HG02973 (cell line): ENCODE results near the gene STX12.
"Not testable (repeated sequence)": the region's sequence is repeated elsewhere in the genome, so short reads cannot be mapped to it uniquely, and the experiment has no call there.

ENCODE experiments used
- ATAC-seq: cut with Tn5 transposase; IDR thresholded peaks from one replicate; pipeline ENCODE4 v1.9.1; 2021; ENCODE audit warnings: moderate library complexity; ENCODE audit not compliant: unreplicated experiment

Gene STX12

GRCh38 chr1:27829339-27829960 is 56.4 kb downstream of the STX12 start:
- ATAC-seq = not testable (repeated sequence)

DNA sequence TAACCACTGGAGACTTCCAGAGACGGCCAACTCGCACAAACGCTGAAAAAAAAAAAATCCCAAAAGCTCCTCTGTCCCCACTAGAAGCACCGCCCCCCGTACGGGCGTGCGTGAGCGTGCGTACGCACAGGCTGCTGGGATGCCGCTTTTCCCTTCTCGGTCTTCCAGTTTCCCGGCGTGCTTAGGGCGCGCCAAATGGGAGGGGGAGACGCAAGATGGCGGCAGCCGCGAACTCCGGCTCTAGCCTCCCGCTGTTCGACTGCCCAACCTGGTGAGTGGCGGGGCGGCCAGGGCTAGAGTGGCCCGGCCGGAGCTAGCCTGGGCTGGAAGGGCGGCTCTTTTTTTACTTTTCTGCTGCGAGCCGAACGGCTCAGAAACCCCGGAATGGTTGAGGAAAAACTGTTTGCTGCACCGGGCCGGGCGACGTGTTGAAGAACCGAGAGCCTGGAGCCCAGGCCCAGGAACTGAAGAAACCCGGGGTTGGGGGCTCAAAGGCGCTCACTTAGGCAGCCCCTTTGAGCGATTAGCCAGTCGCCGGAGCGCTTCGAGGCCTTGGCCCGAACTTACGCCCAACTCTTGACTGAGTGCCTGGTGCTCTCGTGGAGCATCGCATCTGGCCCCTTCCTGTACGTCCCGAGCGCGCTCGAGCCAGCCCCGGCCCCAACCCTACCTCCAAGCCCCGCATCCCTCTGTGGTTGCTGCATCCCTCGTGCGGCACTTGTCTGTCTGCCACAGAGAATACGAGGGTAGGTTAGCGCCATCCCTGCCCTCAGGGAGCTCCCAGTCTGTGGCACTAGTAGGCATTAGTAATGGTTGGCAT is 57.8 kb downstream of the STX12 start, which contains the start of gene PPP1R8:
TSS of gene PPP1R8 (plus strand) at position 162 of the 820 bp plus-strand sequence. CDS start at position 216, 54 bp downstream.
- peak; percentile 88 for ATAC-seq

- ATAC-seq = no peak
These were observed 58.8 kb downstream of the STX12 start for GRCh38 chr1:27831568-27832410.

DNA sequence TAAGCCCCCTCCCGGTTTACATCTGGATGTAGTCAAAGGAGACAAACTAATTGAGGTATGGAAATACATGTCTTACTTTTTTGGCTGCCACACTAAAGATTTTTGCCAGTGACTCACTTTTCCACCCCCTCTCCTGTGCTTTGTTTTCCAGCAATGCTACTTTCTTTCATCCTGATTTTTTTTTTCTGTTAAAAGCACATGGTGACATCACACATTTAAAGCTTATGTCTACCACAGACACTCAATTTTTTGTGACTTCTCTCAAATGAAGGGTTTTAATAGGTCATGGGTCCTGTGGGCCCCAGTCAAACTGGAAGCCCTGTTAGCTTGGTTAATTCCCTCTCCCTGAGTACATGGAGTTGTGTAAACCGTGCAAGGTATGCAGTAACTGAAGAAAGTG is 59.7 kb downstream of the STX12 start:
- no peak for ATAC-seq

- ATAC-seq = no peak
These were observed 60.5 kb downstream of the STX12 start for GRCh38 chr1:27833470-27833869.

DNA sequence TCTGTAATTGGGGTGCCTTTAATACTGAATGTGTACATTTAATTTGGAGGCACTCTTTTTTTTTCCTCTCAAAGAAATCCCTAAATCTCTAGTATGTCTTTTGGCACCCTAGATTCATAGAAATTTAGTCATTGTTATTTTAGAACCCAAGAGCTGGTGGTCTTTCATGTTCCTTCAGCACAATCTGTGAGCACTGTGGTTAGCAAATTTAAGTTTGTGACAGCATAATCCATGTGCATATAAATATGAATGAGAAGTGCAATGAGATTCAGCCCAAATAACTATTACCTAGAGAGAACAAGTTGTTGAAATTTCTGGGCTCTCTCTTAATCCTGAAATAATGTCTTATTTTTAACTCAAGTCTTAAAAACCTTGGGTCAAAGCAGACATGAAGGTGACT is 62.0 kb downstream of the STX12 start:
- no peak for ATAC-seq

DNA sequence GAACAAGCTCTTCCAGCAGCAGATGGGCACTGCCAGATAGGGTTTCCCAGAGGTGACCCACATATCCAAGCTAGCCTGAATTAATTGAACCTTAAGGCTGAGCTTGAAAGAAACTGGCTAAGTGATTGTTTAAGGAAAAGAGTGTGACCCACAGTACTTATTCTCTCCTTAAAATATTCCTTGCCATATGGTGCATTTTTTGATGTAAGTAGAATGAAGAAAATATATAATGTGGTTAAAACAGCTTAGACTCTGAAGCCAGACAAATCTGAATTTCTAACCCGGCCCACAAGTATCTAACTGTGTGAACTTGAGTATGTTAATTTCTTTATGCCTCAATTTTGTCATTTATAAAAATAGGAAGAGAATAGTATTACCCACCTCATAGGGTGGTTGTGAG is 62.5 kb downstream of the STX12 start:
- ATAC-seq = no peak

DNA sequence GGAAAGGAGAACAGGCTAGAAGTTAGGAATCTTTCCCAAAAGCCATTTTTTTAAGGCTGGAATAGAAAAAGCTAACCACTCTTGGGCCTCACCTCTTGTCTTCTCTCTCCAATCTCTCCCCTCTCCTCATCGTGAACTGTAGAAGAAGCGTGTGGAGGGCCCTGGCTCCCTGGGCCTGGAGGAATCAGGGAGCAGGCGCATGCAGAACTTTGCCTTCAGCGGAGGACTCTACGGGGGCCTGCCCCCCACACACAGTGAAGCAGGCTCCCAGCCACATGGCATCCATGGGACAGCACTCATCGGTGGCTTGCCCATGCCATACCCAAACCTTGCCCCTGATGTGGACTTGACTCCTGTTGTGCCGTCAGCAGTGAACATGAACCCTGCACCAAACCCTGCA is 76.9 kb downstream of the STX12 start:
- ATAC-seq = no peak

DNA sequence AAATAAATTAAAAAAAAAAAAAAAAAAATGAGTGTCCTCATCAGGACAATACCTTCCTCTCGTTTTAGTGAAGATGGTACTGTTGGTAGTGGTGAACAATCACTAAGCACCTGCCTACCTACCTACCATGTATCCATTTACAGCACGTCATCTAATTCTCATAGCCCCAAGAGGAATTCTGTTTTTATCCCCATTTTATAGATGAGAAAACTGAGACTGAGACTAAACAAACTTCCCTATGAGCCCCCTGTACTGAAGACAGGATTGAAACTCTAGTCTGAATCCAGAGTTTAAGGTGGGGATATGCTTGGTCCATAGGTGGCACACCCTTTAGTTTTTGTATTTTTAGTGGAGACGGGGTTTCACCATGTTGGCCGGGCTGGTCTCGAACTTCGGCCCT is 82.1 kb downstream of the STX12 start:
- no peak for ATAC-seq

GRCh38 chr1:27856561-27857343 is 83.7 kb downstream of the STX12 start:
- no peak for ATAC-seq

- ATAC-seq = not testable (repeated sequence)
These were observed 84.5 kb downstream of the STX12 start for GRCh38 chr1:27857552-27857951.

DNA sequence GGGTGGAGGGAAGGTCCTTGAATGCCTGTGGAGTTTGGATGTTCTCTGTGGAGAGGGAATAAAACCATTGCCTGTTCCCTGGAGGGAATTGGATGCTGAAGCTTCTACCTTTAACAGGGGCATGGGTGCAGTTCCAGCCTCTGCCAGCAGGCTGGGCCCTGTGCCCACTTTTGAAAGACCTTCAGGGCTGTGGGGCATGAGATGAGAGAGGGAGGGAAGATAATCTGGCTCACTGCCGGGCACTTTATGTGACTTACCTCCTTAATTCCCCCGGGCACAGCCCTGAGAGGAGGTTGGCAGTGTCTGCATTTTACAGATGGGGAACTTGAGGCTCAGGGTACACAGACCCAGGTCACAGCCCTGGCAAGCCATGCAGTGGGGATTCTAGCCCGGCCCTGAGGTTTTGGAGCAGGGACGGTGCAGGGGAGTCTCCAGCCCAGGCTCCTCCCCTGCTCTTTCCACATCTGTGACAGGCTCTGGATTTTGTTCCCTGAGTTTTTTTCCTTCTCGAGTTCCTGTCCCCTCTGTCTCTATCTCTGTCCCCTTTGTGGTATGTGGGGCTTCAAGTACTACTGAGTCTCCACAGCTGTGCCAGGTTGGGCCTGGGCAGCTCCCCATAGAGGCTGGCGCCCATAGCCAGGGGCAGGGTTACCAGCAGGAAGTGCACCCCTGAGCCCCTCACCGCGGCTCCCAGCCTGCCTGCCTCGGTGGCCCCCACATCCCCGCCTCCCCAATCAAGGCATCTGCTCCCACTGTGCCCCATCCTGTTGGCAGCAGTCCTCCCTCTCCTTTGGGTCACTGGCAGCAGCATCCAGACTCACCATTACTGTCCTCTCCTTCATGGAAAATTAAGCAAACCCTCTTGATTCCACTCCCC is 85.3 kb downstream of the STX12 start:
- ATAC-seq = no peak

- ATAC-seq = no peak
These were observed 86.0 kb downstream of the STX12 start for GRCh38 chr1:27858949-27859576.

- ATAC-seq = no peak
These were observed 88.4 kb downstream of the STX12 start for GRCh38 chr1:27861436-27861835.

GRCh38 chr1:27862004-27862403 is 89.0 kb downstream of the STX12 start:
- ATAC-seq = no peak

GRCh38 chr1:27862671-27863537 is 89.9 kb downstream of the STX12 start:
- peak; percentile 46 for ATAC-seq

GRCh38 chr1:27863538-27863915 is 90.5 kb downstream of the STX12 start:
- ATAC-seq = no peak

- no peak for ATAC-seq
These were observed 91.4 kb downstream of the STX12 start for GRCh38 chr1:27864264-27864895.
